H9 (cell line): ENCODE results near the gene BMPER. TPM values are rescaled to one million over a fixed set of nuclear protein-coding genes. Genes with fewer than 3 reads are reported as not detected.

ENCODE experiments used
- DNase-seq: peaks from one replicate; pipeline ENCODE4 v3.0.0-alpha.2; 2017
- H2AFZ ChIP-seq: one replicate; pipeline ENCODE4 v1.6.1; 2013; ENCODE audit warnings: mild to moderate bottlenecking, low read length, control low read depth, moderate library complexity
- H2AK5ac ChIP-seq: 2 replicates; pipeline ENCODE4 v1.6.1; 2013; ENCODE audit warnings: low read length, control low read depth, mixed read lengths; ENCODE audit not compliant: insufficient read length
- H2BK120ac ChIP-seq: one replicate; pipeline ENCODE4 v1.6.1; 2013; ENCODE audit warnings: low read depth, mild to moderate bottlenecking, low read length, control low read depth, inconsistent platforms; ENCODE audit not compliant: poor library complexity, severe bottlenecking
- H2BK12ac ChIP-seq: 2 replicates; pipeline ENCODE4 v1.6.1; 2013; ENCODE audit warnings: low read length, control low read depth, mixed read lengths, low read depth; ENCODE audit not compliant: insufficient read length
- H2BK15ac ChIP-seq: 2 replicates; pipeline ENCODE4 v1.6.1; 2013; ENCODE audit warnings: low read depth, low read length, control low read depth
- H2BK20ac ChIP-seq: one replicate; pipeline ENCODE4 v1.6.1; 2013; ENCODE audit warnings: low read depth, mild to moderate bottlenecking, low read length, control low read depth, inconsistent platforms; ENCODE audit not compliant: poor library complexity, severe bottlenecking
- H2BK5ac ChIP-seq: 2 replicates; pipeline ENCODE4 v1.6.1; 2013; ENCODE audit warnings: low read length, control low read depth, mixed read lengths; ENCODE audit not compliant: insufficient read length
- H3K14ac ChIP-seq: 2 replicates; pipeline ENCODE4 v1.6.1; 2013; ENCODE audit warnings: low read length, control low read depth; ENCODE audit not compliant: insufficient read depth
- H3K18ac ChIP-seq: 2 replicates; pipeline ENCODE4 v1.6.1; 2013; ENCODE audit warnings: low read depth, mild to moderate bottlenecking, mixed read lengths, low read length, control low read depth; ENCODE audit not compliant: insufficient read length
- H3K23ac ChIP-seq: 2 replicates; pipeline ENCODE4 v1.6.1; 2013; ENCODE audit warnings: low read length, control low read depth, mixed read lengths, low read depth; ENCODE audit not compliant: insufficient read length
- H3K23me2 ChIP-seq: 2 replicates; pipeline ENCODE4 v1.6.1; 2013; ENCODE audit warnings: low read depth, mild to moderate bottlenecking, mixed read lengths, low read length, control low read depth; ENCODE audit not compliant: insufficient read length, poor library complexity, severe bottlenecking
- H3K27ac ChIP-seq: 2 replicates; pipeline ENCODE4 v1.5.1; 2013; ENCODE audit warnings: low read length, control low read depth, mixed read lengths, low read depth; ENCODE audit not compliant: insufficient read length
- H3K27me3 ChIP-seq: 2 replicates; pipeline ENCODE4 v1.6.1; 2013; ENCODE audit warnings: low read length, control low read depth, inconsistent platforms; ENCODE audit not compliant: insufficient read depth
- H3K4ac ChIP-seq: 2 replicates; pipeline ENCODE4 v1.6.1; 2013; ENCODE audit warnings: low read depth, mild to moderate bottlenecking, control low read depth, inconsistent platforms, low read length, moderate library complexity
- H3K4me1 ChIP-seq: 2 replicates; pipeline ENCODE4 v1.6.1; 2013; ENCODE audit warnings: low read length, control low read depth, inconsistent platforms; ENCODE audit not compliant: insufficient read depth
- H3K4me2 ChIP-seq: 2 replicates; pipeline ENCODE4 v1.6.1; 2013; ENCODE audit warnings: low read length, control low read depth, mixed read lengths; ENCODE audit not compliant: insufficient read length, insufficient read depth
- H3K56ac ChIP-seq: 2 replicates; pipeline ENCODE4 v1.6.1; 2013; ENCODE audit warnings: low read depth, mild to moderate bottlenecking, mixed read lengths, low read length, control low read depth; ENCODE audit not compliant: insufficient read length
- H3K79me1 ChIP-seq: 2 replicates; pipeline ENCODE4 v1.6.1; 2013; ENCODE audit warnings: low read depth, mild to moderate bottlenecking, moderate library complexity, low read length, control low read depth, inconsistent platforms; ENCODE audit not compliant: insufficient read depth, poor library complexity, severe bottlenecking
- H3K79me2 ChIP-seq: 2 replicates; pipeline ENCODE4 v1.6.1; 2013; ENCODE audit warnings: low read length, control low read depth, inconsistent platforms; ENCODE audit not compliant: insufficient read depth
- H3K9ac ChIP-seq: 2 replicates; pipeline ENCODE4 v1.6.1; 2013; ENCODE audit warnings: low read length, control low read depth, mixed read lengths; ENCODE audit not compliant: insufficient read length; ENCODE audit errors: extremely low read depth
- H3K9me3 ChIP-seq: one replicate; pipeline ENCODE4 v1.6.1; 2013; ENCODE audit warnings: low read depth, low read length, inconsistent platforms; ENCODE audit not compliant: control insufficient read depth
- H3T11ph ChIP-seq: one replicate; pipeline ENCODE4 v1.6.1; 2013; ENCODE audit warnings: mild to moderate bottlenecking, low read length, control low read depth, inconsistent platforms
- H4K20me1 ChIP-seq: one replicate; pipeline ENCODE4 v1.6.1; 2013; ENCODE audit not compliant: control insufficient read depth, insufficient read length, insufficient read depth
- H4K5ac ChIP-seq: 2 replicates; pipeline ENCODE4 v1.6.1; 2013; ENCODE audit warnings: low read depth, mild to moderate bottlenecking, mixed read lengths, low read length, control low read depth; ENCODE audit not compliant: insufficient read length
- H4K8ac ChIP-seq: replicated peaks from 2 replicates; pipeline ENCODE4 v1.6.1; 2013; ENCODE audit warnings: low read length, control low read depth, mixed read lengths, low read depth; ENCODE audit not compliant: insufficient read length
- H4K91ac ChIP-seq: 2 replicates; pipeline ENCODE4 v1.6.1; 2013; ENCODE audit warnings: low read depth, mild to moderate bottlenecking, moderate library complexity, mixed read lengths, low read length, control low read depth; ENCODE audit not compliant: insufficient read length
- H3K27ac Mint-ChIP-seq, 3 experiments: 2 replicates in 2 of 3; 3 replicates in 1 of 3; pipeline ENCODE4 v1.8.0; 2020 to 2021; ENCODE audit warnings: mixed read lengths in 3 of 3, mild to moderate bottlenecking in 1 of 3, moderate library complexity in 1 of 3
- H3K27me3 Mint-ChIP-seq: 2 replicates; pipeline ENCODE4 v1.8.0; 2021; ENCODE audit warnings: low read depth, mild to moderate bottlenecking, moderate library complexity, mixed read lengths
- H3K36me3 Mint-ChIP-seq, 3 experiments: 2 replicates in 2 of 3; 3 replicates in 1 of 3; pipeline ENCODE4 v1.8.0; 2020 to 2021; ENCODE audit warnings: low read depth in 3 of 3, mixed read lengths in 3 of 3; ENCODE audit not compliant: insufficient read depth in 1 of 3
- H3K4me1 Mint-ChIP-seq, 2 experiments: 2 replicates each; pipeline ENCODE4 v1.8.0; 2020; ENCODE audit warnings: mixed read lengths in 2 of 2
- H3K4me3 Mint-ChIP-seq, 2 experiments: 2 replicates in 1 of 2; 3 replicates in 1 of 2; pipeline ENCODE4 v1.8.0; 2020 to 2021; ENCODE audit warnings: mild to moderate bottlenecking in 2 of 2, mixed read lengths in 2 of 2, moderate library complexity in 1 of 2
- H3K9me3 Mint-ChIP-seq, 2 experiments: 2 replicates in 1 of 2; 3 replicates in 1 of 2; pipeline ENCODE4 v1.8.0; 2020; ENCODE audit warnings: mild to moderate bottlenecking in 2 of 2, mixed read lengths in 2 of 2, moderate library complexity in 1 of 2
- CTCF ChIP-seq: fragments of 200-600 bp; sonication (generic); conservative IDR thresholded peaks from 3 replicates; pipeline ENCODE4 v1.8.0; 2021; ENCODE audit warnings: antibody characterized with exemption, mild to moderate bottlenecking
- WGBS: extraction: QIAGEN DNeasy Blood & Tissue Kit; methylation state at CpG from one replicate; pipeline ENCODE4 v1.1.7; 2013; ENCODE audit warnings: missing lambda C conversion rate, low lambda C conversion rate, mixed read lengths; ENCODE audit not compliant: insufficient read length; ENCODE audit errors: extremely low coverage; 5-methylcytosine and 5-hydroxymethylcytosine counted together
- total RNA-seq: library from RNA; stranded (reverse); gene quantifications from 2 replicates; pipeline ENCODE4 v1.2.1, GENCODE V29; 2021

Gene BMPER
- total RNA-seq, 1 experiment from 2014 or later = 0.20 TPM

- Histone ChIP-seq H3K27ac (no peak overlapping the region), H3K14ac (no peak overlapping the region), H3K23ac (no peak overlapping the region), H3T11ph (no peak overlapping the region), H3K9me3 (no peaks in the 10 kb centered on the region), H4K5ac (no peak overlapping the region), H2BK15ac (no peak overlapping the region), H4K8ac (no peak overlapping the region), H3K56ac (no peak overlapping the region), H3K4ac (no peak overlapping the region), H4K91ac (no peak overlapping the region), H2BK12ac (no peak overlapping the region), H2BK120ac (no peak overlapping the region), H2AK5ac (no peak overlapping the region), H3K27me3 (no peaks in the 10 kb centered on the region), H4K20me1 (no peaks in the 10 kb centered on the region), H2BK5ac (no peak overlapping the region), H3K18ac (no peak overlapping the region), H3K4me2 (no peak overlapping the region), H3K23me2 (peaks cover 3% of the 10 kb centered on the region), H3K79me1 (no peaks in the 10 kb centered on the region), H3K79me2 (no peaks in the 10 kb centered on the region), H3K4me1 (no peaks in the 10 kb centered on the region; the same call in 1 of the 2 replicates), H2BK20ac (no peak overlapping the region), H2AFZ (no peak overlapping the region), H3K9ac (no peak overlapping the region)
- no CpG with 5 or more reads among the region's 5 CpGs for WGBS
- no peak for TF ChIP-seq CTCF
- no peaks in the 10 kb centered on the region for H3K36me3 Mint-ChIP-seq
- H3K4me1 Mint-ChIP-seq = peaks cover 3 to 9% of the 10 kb centered on the region in 2 experiments
- DNase-seq = no peak
- no peak overlapping the region for H3K27ac Mint-ChIP-seq
- no peaks in the 10 kb centered on the region for H3K9me3 Mint-ChIP-seq
- no peak overlapping the region for H3K4me3 Mint-ChIP-seq
- H3K27me3 Mint-ChIP-seq = no peaks in the 10 kb centered on the region
Measured at GRCh38 chr7:34022626-34023025, 117.3 kb downstream of the BMPER start.
